Measurements from ENCODE around the gene CFAP206. TPM values are rescaled to one million over a fixed set of nuclear protein-coding genes. Genes with fewer than 3 reads are reported as not detected.

CFAP206 gene
- total and polyA plus RNA-seq, 10 of the 15 experiments (the other 5 are each of a cell fraction or from before 2014, with no cell fraction given): 0.04 to 0.24 (median 0.09) TPM; not detected in 6

- TF ChIP-seq SMAD1 (IDR thresholded peaks at IDR 0.05; ENCODE audit: low read depth, partially characterized antibody) (no peak), SMC3 (IDR thresholded peaks at IDR 0.05; ENCODE audit: borderline replicate concordance, low read length) (no peak), MYB (IDR thresholded peaks at IDR 0.05; ENCODE audit: borderline replicate concordance, low read depth, low read length) (no peak), NR2C2 (IDR thresholded peaks at IDR 0.05; ENCODE audit: borderline replicate concordance, control insufficient read depth, insufficient read length, low read depth) (no peak), REST (IDR thresholded peaks at IDR 0.05; ENCODE audit: low read depth, low read length) (no peak)
Measured at GRCh38 chr6:87420360-87420759, 12.6 kb downstream of the CFAP206 start (continued).

GRCh38 chr6:87421576-87421975, 13.8 kb downstream of the CFAP206 start:
- no peak for ATAC-seq

More at GRCh38 chr6:87421576-87421975, 13.8 kb downstream of the CFAP206 start:
- intact Hi-C loops (cut with micrococcal nuclease; ENCODE audit: unreplicated experiment) (no loop called here), in situ Hi-C loops (cut with MboI) (no loop called here)
- Histone ChIP-seq H3K9me3 (replicated peaks; ENCODE audit: control insufficient read depth, insufficient read depth, low read length) (no peaks in the 10 kb centered on the region), H3K4me1 (ENCODE audit: control insufficient read depth, insufficient read depth, low read length) (no peaks in the 10 kb centered on the region), H4K20me1 (ENCODE audit: control insufficient read depth, insufficient read depth) (no peaks in the 10 kb centered on the region), H2AFZ (ENCODE audit: control insufficient read depth, low read depth, low read length) (no peak overlapping the region), H3K36me3 (ENCODE audit: control insufficient read depth in 2 of 2, insufficient read depth in 2 of 2, low read length in 1 of 2) (no peaks in the 10 kb centered on the region), H3K79me2 (ENCODE audit: control insufficient read depth, insufficient read depth, low read length) (no peaks in the 10 kb centered on the region), H3K9ac (ENCODE audit: control insufficient read depth, insufficient read depth, low read length) (no peak overlapping the region), H3K27ac (ENCODE audit: control insufficient read depth, insufficient read depth) (no peak overlapping the region), H3K27me3 (replicated peaks in 1 of 2; ENCODE audit: control insufficient read depth in 2 of 2, insufficient read depth in 2 of 2, low read length in 1 of 2) (no peaks in the 10 kb centered on the region), H3K4me3 (no peak overlapping the region), H3K4me2 (ENCODE audit: control insufficient read depth, insufficient read depth) (no peak overlapping the region)
- ChIA-PET CTCF (interaction anchor here (0.6 kb wide), 1 partner anchor 738 kb away, joined by 5 read pairs; no protein-coding TSS in a partner anchor), SMC1A (ENCODE audit: uncharacterized antibody, unreplicated experiment) (no interaction called here), RAD21 (ENCODE audit: unreplicated experiment) (no interaction called here), POLR2A (interaction anchor here (0.6 kb wide), 1 partner anchor 281 kb away, joined by 3 read pairs; no protein-coding TSS in a partner anchor)
- TF ChIP-seq ZBTB33 (IDR thresholded peaks at IDR 0.05): no peak
- TF ChIP-seq IRF4 (IDR thresholded peaks at IDR 0.05; ENCODE audit: low read depth, low read length): no peak
- no peak for TF ChIP-seq SREBF2 (IDR thresholded peaks at IDR 0.05; ENCODE audit: low read length)
- no peak for TF ChIP-seq WRNIP1 (IDR thresholded peaks at IDR 0.05; ENCODE audit: borderline replicate concordance, low read depth, low read length)
- TF ChIP-seq SKIL (IDR thresholded peaks at IDR 0.05; ENCODE audit: low read depth, poor library complexity, severe bottlenecking): no peak
- DNase-seq (ENCODE audit: low read depth, low spot score) (no peak), FAIRE-seq (no peak)
- no TSS peak for BruUV-seq (replicated peaks)
- 65% methylated on average over 2 of the region's 2 CpGs for WGBS (ENCODE audit: insufficient coverage, insufficient replicate concordance, low lambda C conversion rate, missing lambda C conversion rate)
